H1 (cell line): ENCODE measurements around the gene HIC1. TPM values are rescaled to one million over a fixed set of nuclear protein-coding genes. Genes with fewer than 3 reads are reported as not detected.

Source experiments
- CTCF ChIA-PET: fragments of 300-600 bp; sonication (Branson Sonifier 250); formaldehyde crosslinking; loops from one replicate; lab custom pipeline; 2021; ENCODE audit not compliant: partially characterized antibody; lab: Charles Lee
- POLR2A ChIA-PET: fragments of 300-600 bp; sonication (Branson Sonifier 250); formaldehyde crosslinking; loops from one replicate; lab custom pipeline; 2021; ENCODE audit warnings: inconsistent platforms; ENCODE audit not compliant: partially characterized antibody; lab: Charles Lee
- DNase-seq, 2 experiments: peaks; one replicate each; pipeline versions ENCODE4 v3.0.0 to v3.0.0-alpha.2; 2010 to 2022; ENCODE audit warnings: low spot score in 2 of 2, low read depth in 1 of 2, mixed read lengths in 1 of 2
- FAIRE-seq: peaks from 2 replicates; lab custom pipeline; 2011; peaks lifted over from hg19 to GRCh38; lab: Jason Lieb, UNC
- H2AFZ ChIP-seq: 2 replicates; pipeline ENCODE4 v1.8.1; 2012; ENCODE audit warnings: low read length, inconsistent platforms
- H2AK5ac ChIP-seq: 2 replicates; pipeline ENCODE4 v1.6.1; 2013; ENCODE audit warnings: low read depth, low read length
- H2BK120ac ChIP-seq: replicated peaks from 2 replicates; pipeline ENCODE3; 2013; ENCODE audit warnings: low read depth, low read length, inconsistent platforms
- H2BK12ac ChIP-seq: 2 replicates; pipeline ENCODE4 v1.6.1; 2013; ENCODE audit warnings: low read depth, low read length
- H2BK15ac ChIP-seq: 2 replicates; pipeline ENCODE4 v1.6.1; 2013; ENCODE audit warnings: low read length
- H2BK20ac ChIP-seq: 2 replicates; pipeline ENCODE4 v1.6.1; 2013; ENCODE audit warnings: low read length
- H2BK5ac ChIP-seq: 2 replicates; pipeline ENCODE4 v1.6.1; 2013; ENCODE audit warnings: low read depth, low read length
- H3K14ac ChIP-seq: 2 replicates; pipeline ENCODE4 v1.6.1; 2013; ENCODE audit warnings: inconsistent platforms; ENCODE audit not compliant: insufficient read length
- H3K18ac ChIP-seq: 2 replicates; pipeline ENCODE4 v1.6.1; 2013; ENCODE audit warnings: low read length; ENCODE audit errors: extremely low read depth
- H3K23ac ChIP-seq: 2 replicates; pipeline ENCODE4 v1.6.1; 2013; ENCODE audit warnings: inconsistent platforms; ENCODE audit not compliant: insufficient read length
- H3K23me2 ChIP-seq: 2 replicates; pipeline ENCODE4 v1.6.1; 2013; ENCODE audit warnings: low read depth, low read length
- H3K27ac ChIP-seq: 2 replicates; pipeline ENCODE4 v1.6.1; 2011; ENCODE audit warnings: low read depth, low read length, inconsistent platforms
- H3K27me3 ChIP-seq, 4 experiments: replicated peaks in 1 of 4; 1 replicate in 1 of 4; 2 replicates in 3 of 4; pipeline versions ENCODE4 v1.6.1 to v1.8.1; 2011 to 2013; ENCODE audit warnings: low read length in 3 of 4, mild to moderate bottlenecking in 3 of 4, inconsistent platforms in 2 of 4, mixed read lengths in 2 of 4, moderate library complexity in 1 of 4; ENCODE audit not compliant: control insufficient read depth in 3 of 4, insufficient read depth in 3 of 4; ENCODE audit errors: extremely low read depth in 1 of 4
- H3K36me3 ChIP-seq, 4 experiments: 2 replicates each; pipeline versions ENCODE4 v1.6.1 to v1.8.1; 2011 to 2013; ENCODE audit warnings: mild to moderate bottlenecking in 4 of 4, low read length in 3 of 4, moderate library complexity in 2 of 4, control low read depth in 1 of 4, inconsistent platforms in 1 of 4; ENCODE audit not compliant: insufficient read depth in 4 of 4, control insufficient read depth in 2 of 4
- H3K4ac ChIP-seq: replicated peaks from 2 replicates; pipeline ENCODE3; 2013; ENCODE audit warnings: low read length, low read depth, mixed read lengths, inconsistent platforms; ENCODE audit not compliant: insufficient read length
- H3K4me1 ChIP-seq, 4 experiments: replicated peaks in 1 of 4; 1 replicate in 1 of 4; 2 replicates in 3 of 4; pipeline versions ENCODE4 v1.6.1 to v1.8.1; 2011 to 2013; ENCODE audit warnings: low read length in 3 of 4, inconsistent platforms in 2 of 4, mixed read lengths in 1 of 4; ENCODE audit not compliant: insufficient read depth in 4 of 4, control insufficient read depth in 3 of 4
- H3K4me2 ChIP-seq, 2 experiments: 2 replicates each; pipeline versions ENCODE4 v1.6.1 to v1.8.1; 2011 to 2013; ENCODE audit warnings: low read depth in 2 of 2, low read length in 2 of 2, control low read depth in 1 of 2, inconsistent platforms in 1 of 2, mild to moderate bottlenecking in 1 of 2; ENCODE audit not compliant: insufficient read depth in 1 of 2
- H3K4me3 ChIP-seq, 4 experiments: fragments of 200-600, 300-600 bp in 1 of 4; sonication (generic), shearing (Covaris generic), sonication (Bioruptor Twin) in 1 of 4; 2 replicates each; pipeline versions ENCODE4 v1.5.1 to v1.8.1; 2011 to 2016; ENCODE audit warnings: low read length in 4 of 4, low read depth in 3 of 4, control low read depth in 2 of 4, inconsistent platforms in 2 of 4, mild to moderate bottlenecking in 2 of 4, mixed read lengths in 1 of 4, moderate library complexity in 1 of 4; ENCODE audit not compliant: insufficient read depth in 2 of 4; ENCODE audit errors: extremely low read depth in 1 of 4
- H3K56ac ChIP-seq: replicated peaks from 2 replicates; pipeline ENCODE3; 2013; ENCODE audit warnings: low read depth, mild to moderate bottlenecking, mixed read lengths, low read length, inconsistent platforms; ENCODE audit not compliant: insufficient read length
- H3K79me1 ChIP-seq: 2 replicates; pipeline ENCODE4 v1.6.1; 2013; ENCODE audit warnings: low read depth, low read length, control low read depth
- H3K79me2 ChIP-seq, 2 experiments: 2 replicates each; pipeline versions ENCODE4 v1.6.1 to v1.8.1; 2012 to 2013; ENCODE audit warnings: low read length in 2 of 2, mild to moderate bottlenecking in 2 of 2, inconsistent platforms in 1 of 2; ENCODE audit not compliant: insufficient read depth in 2 of 2, control insufficient read depth in 1 of 2
- H3K9ac ChIP-seq, 4 experiments: replicated peaks in 1 of 4; 1 replicate in 1 of 4; 2 replicates in 3 of 4; pipeline versions ENCODE4 v1.6.1 to v1.8.1; 2011 to 2013; ENCODE audit warnings: low read depth in 3 of 4, low read length in 3 of 4, control low read depth in 2 of 4, mild to moderate bottlenecking in 2 of 4, moderate library complexity in 2 of 4, inconsistent platforms in 1 of 4; ENCODE audit errors: extremely low read depth in 1 of 4
- H3K9me3 ChIP-seq, 2 experiments: 2 replicates each; pipeline versions ENCODE4 v1.6.1 to v1.8.1; 2012 to 2013; ENCODE audit warnings: mild to moderate bottlenecking in 2 of 2, moderate library complexity in 2 of 2, control low read depth in 1 of 2, inconsistent platforms in 1 of 2, low read depth in 1 of 2, low read length in 1 of 2, mixed read lengths in 1 of 2; ENCODE audit not compliant: insufficient read depth in 2 of 2
- H4K20me1 ChIP-seq, 2 experiments: replicated peaks in 1 of 2; 2 replicates each; pipeline versions ENCODE3 to v1.8.1; 2011 to 2013; ENCODE audit warnings: inconsistent platforms in 2 of 2, low read length in 2 of 2, mild to moderate bottlenecking in 1 of 2; ENCODE audit not compliant: insufficient read depth in 2 of 2, control insufficient read depth in 1 of 2
- H4K5ac ChIP-seq: 2 replicates; pipeline ENCODE4 v1.6.1; 2013; ENCODE audit warnings: low read length, low read depth, mixed read lengths, inconsistent platforms; ENCODE audit not compliant: insufficient read length
- H4K8ac ChIP-seq: 2 replicates; pipeline ENCODE4 v1.8.0; 2013; ENCODE audit warnings: mild to moderate bottlenecking, moderate library complexity, low read length, inconsistent platforms; ENCODE audit not compliant: insufficient read depth; ENCODE audit errors: extremely low read depth
- H4K91ac ChIP-seq: replicated peaks from 2 replicates; pipeline ENCODE3; 2013; ENCODE audit warnings: low read length, mixed read lengths, inconsistent platforms; ENCODE audit not compliant: insufficient read length
- BACH1 ChIP-seq: IDR thresholded peaks from 2 replicates; pipeline ENCODE4 v1.6.1; 2012; ENCODE audit warnings: low read length, improper control_type of control experiment
- CBX8 ChIP-seq: fragments of 300-800, 300-1000 bp; sonication (generic); IDR thresholded peaks from 2 replicates; pipeline ENCODE4 v1.7.1; 2016; ENCODE audit warnings: low read depth, low read length, borderline replicate concordance
- CREB1 ChIP-seq: IDR thresholded peaks from 2 replicates; pipeline ENCODE4 v1.6.1; 2012; ENCODE audit warnings: inconsistent platforms
- CTBP2 ChIP-seq: IDR thresholded peaks from 2 replicates; pipeline ENCODE4 v1.7.0; 2011; ENCODE audit warnings: borderline replicate concordance, mild to moderate bottlenecking, moderate library complexity, mixed read lengths, low read length; ENCODE audit not compliant: insufficient read depth, insufficient read length
- EP300 ChIP-seq, 2 experiments: IDR thresholded peaks; 1 replicate in 1 of 2; 2 replicates in 1 of 2; pipeline ENCODE4 v1.6.1; 2011 to 2012; ENCODE audit warnings: low read depth in 2 of 2, low read length in 2 of 2, mild to moderate bottlenecking in 2 of 2, borderline replicate concordance in 1 of 2, inconsistent platforms in 1 of 2, moderate library complexity in 1 of 2
- KDM1A ChIP-seq: fragments of 200-600, 300-600 bp; sonication (generic); IDR thresholded peaks from 2 replicates; pipeline ENCODE4 v1.7.1; 2016; ENCODE audit warnings: mild to moderate bottlenecking, low read length, borderline replicate concordance
- KDM5A ChIP-seq: fragments of 200-600 bp; IDR thresholded peaks from 2 replicates; pipeline ENCODE4 v1.7.1; 2012; ENCODE audit warnings: mild to moderate bottlenecking, low read length, inconsistent platforms, mixed read lengths
- MAFK ChIP-seq: IDR thresholded peaks from 2 replicates; pipeline ENCODE4 v1.6.1; 2012; ENCODE audit warnings: low read depth, mild to moderate bottlenecking, improper control_type of control experiment, low read length
- POLR2A ChIP-seq, 2 experiments: IDR thresholded peaks; 1 replicate in 1 of 2; 2 replicates in 1 of 2; pipeline ENCODE4 v1.6.1; 2011; ENCODE audit warnings: low read depth in 2 of 2, low read length in 2 of 2, mild to moderate bottlenecking in 2 of 2; ENCODE audit errors: control extremely low read depth in 1 of 2
- POLR2AphosphoS5 ChIP-seq: IDR thresholded peaks from 2 replicates; pipeline ENCODE4 v1.6.1; 2011; ENCODE audit warnings: low read depth, low read length
- RXRA ChIP-seq: IDR thresholded peaks from 2 replicates; pipeline ENCODE4 v1.6.1; 2011; ENCODE audit warnings: low read depth, mild to moderate bottlenecking, low read length, moderate library complexity; ENCODE audit not compliant: insufficient read depth
- ZNF274 ChIP-seq: IDR thresholded peaks from 2 replicates; pipeline ENCODE4 v1.7.0; 2012; ENCODE audit warnings: low read length, borderline replicate concordance; ENCODE audit errors: extremely low read depth
- WGBS, 2 experiments: shearing (Covaris generic) in 1 of 2; methylation state at CpG; one replicate each; pipeline versions ENCODE4 v1.1.6 to v1.1.7; 2013 to 2015; ENCODE audit warnings: low lambda C conversion rate in 2 of 2, mixed read lengths in 2 of 2, inconsistent platforms in 1 of 2, low coverage in 1 of 2, missing lambda C conversion rate in 1 of 2; ENCODE audit not compliant: insufficient replicate concordance in 2 of 2, insufficient coverage in 1 of 2, insufficient read length in 1 of 2; ENCODE audit errors: extremely low coverage in 1 of 2, missing lambda C conversion rate in 1 of 2; 5-methylcytosine and 5-hydroxymethylcytosine counted together
- polyA plus RNA-seq, 7 experiments: library from polyadenylated mRNA; depleted of rRNA in 3 of 7; stranded (reverse) in 5 of 7; unstranded in 2 of 7; fragments of >200 nt in 5 of 7; fragments of 200-250 nt in 2 of 7; gene quantifications; 1 replicate in 5 of 7; 2 replicates in 1 of 7; 4 replicates in 1 of 7; pipeline versions ENCODE4 v1.2.1 to v1.2.3, GENCODE V29; 2011 to 2013; ENCODE audit warnings: missing spikeins in 2 of 7, mixed read lengths in 2 of 7
- total RNA-seq: library from RNA; stranded (reverse); fragmentation: NEBNext Ultra II Directional; extraction: Animal tissue kit (Norgen Biotek cat#: 25700); gene quantifications from 2 replicates; pipeline ENCODE4 v1.2.1, GENCODE V29; 2021

HIC1 gene
- total and polyA plus RNA-seq, 2 of the 8 experiments (the other 6 are each of a cell fraction or from before 2014, with no cell fraction given) = 0.06 to 0.09 TPM

- POLR2A ChIA-PET = interaction anchor here (1.2 kb wide), 1 partner anchor 14 kb away, joined by 4 read pairs; no protein-coding TSS in a partner anchor
- H3K9ac ChIP-seq = 0 out of 7 replicates have a peak overlapping the region, but pooled peaks of 1 of the 4 experiments have one; percentile 4
- TF ChIP-seq KDM5A (no peak), KDM1A (no peak), BACH1 (no peak), CBX8 (no peak), POLR2AphosphoS5 (no peak), RXRA (no peak), CREB1 (no peak; the same call in 1 of the 2 replicates), ZNF274 (no peak), MAFK (no peak), POLR2A (IDR thresholded peaks at IDR 0.05; ENCODE audit: control extremely low read depth in 1 of 2, low read depth in 2 of 2, low read length in 2 of 2) (no peak), EP300 (IDR thresholded peaks at IDR 0.05; ENCODE audit: borderline replicate concordance in 1 of 2, low read depth in 2 of 2, low read length in 2 of 2) (no peak), CTBP2 (no peak)
Measured at GRCh38 chr17:2064980-2065785, 10.3 kb downstream of the HIC1 start.

More at GRCh38 chr17:2064980-2065785, 10.3 kb downstream of the HIC1 start:
- Histone ChIP-seq H3K4me3 (no peak overlapping the region), H3K23ac (no peak overlapping the region), H3K14ac (no peak overlapping the region), H4K5ac (no peak overlapping the region), H3K18ac (no peak overlapping the region; the same call in 1 of the 2 replicates), H3K4me2 (no peak overlapping the region), H3K79me1 (no peaks in the 10 kb centered on the region), H2AK5ac (no peak overlapping the region), H4K8ac (0 out of 2 replicates have a peak overlapping the region, but pooled peaks have one; percentile 22), H3K36me3 (peaks cover 0 to 4% (median 0%) of the 10 kb centered on the region in 4 experiments; a peak in 1 of 8 replicates), H4K91ac (no peak overlapping the region), H2BK20ac (no peak overlapping the region), H4K20me1 (peaks cover 6 to 8% of the 10 kb centered on the region in 2 experiments), H3K4ac (peak overlapping the region; percentile 25), H2BK120ac (no peak overlapping the region), H2BK15ac (no peak overlapping the region), H3K4me1 (peaks cover 0 to 13% (median 9%) of the 10 kb centered on the region in 4 experiments; a peak in 6 of 7 replicates), H3K56ac (no peak overlapping the region), H2AFZ (no peak overlapping the region), H3K27me3 (peaks cover 0 to 11% (median 5%) of the 10 kb centered on the region in 4 experiments; a peak in 5 of 7 replicates), H3K79me2 (no peaks in the 10 kb centered on the region), H3K9me3 (no peaks in the 10 kb centered on the region), H2BK5ac (peak overlapping the region; percentile 10; the same call in 1 of the 2 replicates), H2BK12ac (no peak overlapping the region), H3K27ac (no peak overlapping the region), H3K23me2 (no peaks in the 10 kb centered on the region)
- 79% methylated on average over 24 of the region's 24 CpGs; no CpG with 5 or more reads in 1 of the 2 experiments for WGBS, 2 experiments
- peak in 1 of 2 experiments; percentile 89 for DNase-seq
- peak; percentile 92 for FAIRE-seq
- CTCF ChIA-PET = interaction anchor here (0.6 to 7.6 kb wide), 28 partner anchors 8 to 1316 kb away, joined by 3 to 58 read pairs (median 4); partner anchors contain the start of gene HIC1
